HepG2 (cell line): ENCODE results near the gene LENEP. TPM values are rescaled to one million over a fixed set of nuclear protein-coding genes. Genes with fewer than 3 reads are reported as not detected.

Source experiments
- NR2F6 ChIP-seq, 2 experiments: IDR thresholded peaks; 2 replicates each; pipeline ENCODE4 v1.6.1; 2016; ENCODE audit warnings: antibody characterized with exemption in 1 of 2, mild to moderate bottlenecking in 1 of 2
- polyA plus RNA-seq, 8 experiments: library from polyadenylated mRNA; depleted of rRNA in 3 of 8; stranded (reverse) in 7 of 8; unstranded in 1 of 8; fragments of >200 nt; fragmentation: Illumina TruSeq in 4 of 8; extraction: Trizol in 4 of 8; gene quantifications; 2 replicates each; pipeline versions ENCODE4 v1.2.1 to v1.2.3, GENCODE V29; 2011 to 2016; ENCODE audit warnings: low read depth in 4 of 8, missing spikeins in 1 of 8, mixed read lengths in 1 of 8; ENCODE audit not compliant: insufficient read depth in 1 of 8
- total RNA-seq, 5 experiments: library from RNA; depleted of rRNA; stranded (reverse); fragments of >200 nt; fragmentation: Illumina TruSeq; extraction: Trizol; gene quantifications; 2 replicates each; pipeline ENCODE4 v1.2.3, GENCODE V29; 2016; ENCODE audit warnings: low read depth in 1 of 5
- TF ChIP-seq, protein P1 (sequence below): IDR thresholded peaks from 2 replicates; pipeline ENCODE4 v1.4.0; 2020; ENCODE audit warnings: mild to moderate bottlenecking, missing genetic modification reagents
- TF ChIP-seq, protein P2 (sequence below): sonication (generic); formaldehyde crosslinking; IDR thresholded peaks from 2 replicates; pipeline ENCODE4 v1.4.0; 2020; ENCODE audit warnings: mild to moderate bottlenecking, missing genetic modification reagents
- TF ChIP-seq, protein P3 (sequence below): sonication (generic); formaldehyde crosslinking; IDR thresholded peaks from 2 replicates; pipeline ENCODE4 v1.5.0; 2020; ENCODE audit warnings: mild to moderate bottlenecking, missing genetic modification reagents, borderline replicate concordance
- TF ChIP-seq, protein P4 (sequence below): sonication (generic); formaldehyde crosslinking; IDR thresholded peaks from 2 replicates; pipeline ENCODE4 v1.9.0; 2022; ENCODE audit warnings: low read depth, missing genetic modification reagents

Gene LENEP
- total and polyA plus RNA-seq, 2 of the 13 experiments (the other 11 are each of a cell fraction or from before 2014, with no cell fraction given), result 0.29 TPM; not detected in 1

DNA sequence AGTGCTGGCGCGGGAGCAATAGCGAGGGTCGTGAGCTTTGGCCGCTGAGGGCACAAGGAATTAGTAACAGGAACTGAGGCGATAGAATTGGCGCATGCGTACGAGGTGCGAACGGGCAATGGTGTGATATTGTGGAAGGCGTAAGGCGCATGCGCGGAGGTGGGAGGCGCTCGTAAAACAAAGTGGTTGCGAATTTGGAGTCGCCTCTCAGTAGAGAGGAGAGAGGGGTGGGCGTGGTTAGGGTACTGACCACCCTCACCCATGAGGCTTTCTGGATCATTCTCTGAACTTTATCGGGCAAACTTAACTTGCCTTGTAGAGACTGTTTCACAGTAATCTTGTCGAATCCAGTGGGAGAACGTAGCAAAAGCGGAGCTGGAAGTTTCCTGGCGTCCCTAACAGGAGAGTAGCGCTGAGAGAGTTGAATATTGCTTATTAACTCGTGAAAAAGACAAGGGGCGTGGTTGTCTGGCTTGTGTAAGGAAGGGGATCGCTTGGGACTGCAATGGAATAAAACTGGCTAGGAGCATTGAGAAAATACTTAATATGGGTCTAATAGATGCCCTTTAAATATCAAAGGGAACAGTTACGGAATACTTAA is 18.5 kb upstream of the LENEP start (continued):
- TF ChIP-seq, protein P1, sequence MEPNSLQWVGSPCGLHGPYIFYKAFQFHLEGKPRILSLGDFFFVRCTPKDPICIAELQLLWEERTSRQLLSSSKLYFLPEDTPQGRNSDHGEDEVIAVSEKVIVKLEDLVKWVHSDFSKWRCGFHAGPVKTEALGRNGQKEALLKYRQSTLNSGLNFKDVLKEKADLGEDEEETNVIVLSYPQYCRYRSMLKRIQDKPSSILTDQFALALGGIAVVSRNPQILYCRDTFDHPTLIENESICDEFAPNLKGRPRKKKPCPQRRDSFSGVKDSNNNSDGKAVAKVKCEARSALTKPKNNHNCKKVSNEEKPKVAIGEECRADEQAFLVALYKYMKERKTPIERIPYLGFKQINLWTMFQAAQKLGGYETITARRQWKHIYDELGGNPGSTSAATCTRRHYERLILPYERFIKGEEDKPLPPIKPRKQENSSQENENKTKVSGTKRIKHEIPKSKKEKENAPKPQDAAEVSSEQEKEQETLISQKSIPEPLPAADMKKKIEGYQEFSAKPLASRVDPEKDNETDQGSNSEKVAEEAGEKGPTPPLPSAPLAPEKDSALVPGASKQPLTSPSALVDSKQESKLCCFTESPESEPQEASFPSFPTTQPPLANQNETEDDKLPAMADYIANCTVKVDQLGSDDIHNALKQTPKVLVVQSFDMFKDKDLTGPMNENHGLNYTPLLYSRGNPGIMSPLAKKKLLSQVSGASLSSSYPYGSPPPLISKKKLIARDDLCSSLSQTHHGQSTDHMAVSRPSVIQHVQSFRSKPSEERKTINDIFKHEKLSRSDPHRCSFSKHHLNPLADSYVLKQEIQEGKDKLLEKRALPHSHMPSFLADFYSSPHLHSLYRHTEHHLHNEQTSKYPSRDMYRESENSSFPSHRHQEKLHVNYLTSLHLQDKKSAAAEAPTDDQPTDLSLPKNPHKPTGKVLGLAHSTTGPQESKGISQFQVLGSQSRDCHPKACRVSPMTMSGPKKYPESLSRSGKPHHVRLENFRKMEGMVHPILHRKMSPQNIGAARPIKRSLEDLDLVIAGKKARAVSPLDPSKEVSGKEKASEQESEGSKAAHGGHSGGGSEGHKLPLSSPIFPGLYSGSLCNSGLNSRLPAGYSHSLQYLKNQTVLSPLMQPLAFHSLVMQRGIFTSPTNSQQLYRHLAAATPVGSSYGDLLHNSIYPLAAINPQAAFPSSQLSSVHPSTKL (CRISPR knock-in tag), result peak; percentile 35
- TF ChIP-seq NR2F6 (IDR thresholded peaks at IDR 0.05) (no peak), NR2F6 (CRISPR knock-in tag; IDR thresholded peaks at IDR 0.05) (no peak)
- TF ChIP-seq, protein P2, sequence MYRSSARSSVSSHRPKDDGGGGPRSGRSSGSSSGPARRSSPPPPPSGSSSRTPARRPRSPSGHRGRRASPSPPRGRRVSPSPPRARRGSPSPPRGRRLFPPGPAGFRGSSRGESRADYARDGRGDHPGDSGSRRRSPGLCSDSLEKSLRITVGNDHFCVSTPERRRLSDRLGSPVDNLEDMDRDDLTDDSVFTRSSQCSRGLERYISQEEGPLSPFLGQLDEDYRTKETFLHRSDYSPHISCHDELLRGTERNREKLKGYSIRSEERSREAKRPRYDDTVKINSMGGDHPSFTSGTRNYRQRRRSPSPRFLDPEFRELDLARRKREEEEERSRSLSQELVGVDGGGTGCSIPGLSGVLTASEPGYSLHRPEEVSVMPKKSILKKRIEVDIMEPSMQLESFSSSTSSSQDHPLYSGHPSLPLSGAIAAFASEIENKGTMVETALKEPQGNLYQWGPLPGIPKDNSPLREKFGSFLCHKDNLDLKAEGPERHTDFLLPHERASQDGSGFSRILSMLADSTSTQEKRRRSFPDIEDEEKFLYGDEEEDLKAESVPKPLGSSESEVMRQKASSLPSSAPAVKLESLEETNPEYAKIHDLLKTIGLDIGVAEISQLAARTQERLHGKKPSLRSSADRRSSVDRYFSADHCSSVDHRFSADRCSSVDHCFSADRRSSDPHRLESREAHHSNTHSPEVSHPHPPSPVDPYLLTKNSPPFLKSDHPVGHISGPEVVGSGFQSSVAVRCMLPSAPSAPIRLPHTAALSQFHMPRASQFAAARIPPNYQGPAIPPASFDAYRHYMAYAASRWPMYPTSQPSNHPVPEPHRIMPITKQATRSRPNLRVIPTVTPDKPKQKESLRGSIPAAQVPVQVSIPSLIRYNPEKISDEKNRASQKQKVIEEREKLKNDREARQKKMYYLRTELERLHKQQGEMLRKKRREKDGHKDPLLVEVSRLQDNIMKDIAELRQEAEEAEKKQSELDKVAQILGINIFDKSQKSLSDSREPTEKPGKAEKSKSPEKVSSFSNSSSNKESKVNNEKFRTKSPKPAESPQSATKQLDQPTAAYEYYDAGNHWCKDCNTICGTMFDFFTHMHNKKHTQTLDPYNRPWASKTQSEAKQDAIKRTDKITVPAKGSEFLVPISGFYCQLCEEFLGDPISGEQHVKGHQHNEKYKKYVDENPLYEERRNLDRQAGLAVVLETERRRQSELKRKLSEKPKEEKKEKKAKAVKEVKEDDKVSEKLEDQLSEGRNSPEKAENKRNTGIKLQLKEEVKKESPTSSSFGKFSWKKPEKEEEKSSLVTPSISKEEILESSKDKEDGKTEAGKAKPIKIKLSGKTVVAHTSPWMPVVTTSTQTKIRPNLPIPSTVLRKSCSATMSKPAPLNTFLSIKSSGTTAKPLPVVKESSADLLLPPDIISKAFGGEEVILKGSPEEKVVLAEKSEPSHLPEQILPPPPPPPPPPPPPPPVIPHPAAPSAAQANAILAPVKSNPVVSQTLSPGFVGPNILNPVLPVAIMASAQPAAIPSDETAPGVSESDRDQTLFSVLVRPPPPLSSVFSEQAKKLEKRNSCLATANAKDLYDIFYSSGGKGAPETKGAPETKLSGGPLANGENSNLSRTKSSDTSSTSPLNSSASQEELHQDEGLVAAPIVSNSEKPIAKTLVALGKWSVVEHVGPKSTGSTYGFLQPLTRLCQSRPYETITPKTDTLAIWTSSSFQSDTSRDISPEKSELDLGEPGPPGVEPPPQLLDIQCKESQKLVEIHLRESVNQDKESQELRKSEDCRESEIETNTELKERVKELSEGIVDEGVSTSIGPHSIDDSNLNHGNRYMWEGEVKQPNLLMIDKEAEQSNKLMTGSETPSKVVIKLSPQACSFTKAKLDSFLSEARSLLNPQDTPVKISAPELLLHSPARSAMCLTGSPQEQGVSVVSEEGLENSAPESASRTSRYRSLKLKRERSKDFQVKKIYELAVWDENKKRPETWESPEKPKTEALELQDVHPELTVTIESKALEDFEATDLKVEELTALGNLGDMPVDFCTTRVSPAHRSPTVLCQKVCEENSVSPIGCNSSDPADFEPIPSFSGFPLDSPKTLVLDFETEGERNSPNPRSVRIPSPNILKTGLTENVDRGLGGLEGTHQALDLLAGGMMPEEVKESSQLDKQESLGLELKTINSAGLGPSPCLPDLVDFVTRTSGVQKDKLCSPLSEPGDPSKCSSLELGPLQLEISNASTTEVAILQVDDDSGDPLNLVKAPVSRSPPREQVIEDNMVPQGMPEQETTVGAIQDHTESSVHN (CRISPR knock-in tag), result no peak
- TF ChIP-seq, protein P3, sequence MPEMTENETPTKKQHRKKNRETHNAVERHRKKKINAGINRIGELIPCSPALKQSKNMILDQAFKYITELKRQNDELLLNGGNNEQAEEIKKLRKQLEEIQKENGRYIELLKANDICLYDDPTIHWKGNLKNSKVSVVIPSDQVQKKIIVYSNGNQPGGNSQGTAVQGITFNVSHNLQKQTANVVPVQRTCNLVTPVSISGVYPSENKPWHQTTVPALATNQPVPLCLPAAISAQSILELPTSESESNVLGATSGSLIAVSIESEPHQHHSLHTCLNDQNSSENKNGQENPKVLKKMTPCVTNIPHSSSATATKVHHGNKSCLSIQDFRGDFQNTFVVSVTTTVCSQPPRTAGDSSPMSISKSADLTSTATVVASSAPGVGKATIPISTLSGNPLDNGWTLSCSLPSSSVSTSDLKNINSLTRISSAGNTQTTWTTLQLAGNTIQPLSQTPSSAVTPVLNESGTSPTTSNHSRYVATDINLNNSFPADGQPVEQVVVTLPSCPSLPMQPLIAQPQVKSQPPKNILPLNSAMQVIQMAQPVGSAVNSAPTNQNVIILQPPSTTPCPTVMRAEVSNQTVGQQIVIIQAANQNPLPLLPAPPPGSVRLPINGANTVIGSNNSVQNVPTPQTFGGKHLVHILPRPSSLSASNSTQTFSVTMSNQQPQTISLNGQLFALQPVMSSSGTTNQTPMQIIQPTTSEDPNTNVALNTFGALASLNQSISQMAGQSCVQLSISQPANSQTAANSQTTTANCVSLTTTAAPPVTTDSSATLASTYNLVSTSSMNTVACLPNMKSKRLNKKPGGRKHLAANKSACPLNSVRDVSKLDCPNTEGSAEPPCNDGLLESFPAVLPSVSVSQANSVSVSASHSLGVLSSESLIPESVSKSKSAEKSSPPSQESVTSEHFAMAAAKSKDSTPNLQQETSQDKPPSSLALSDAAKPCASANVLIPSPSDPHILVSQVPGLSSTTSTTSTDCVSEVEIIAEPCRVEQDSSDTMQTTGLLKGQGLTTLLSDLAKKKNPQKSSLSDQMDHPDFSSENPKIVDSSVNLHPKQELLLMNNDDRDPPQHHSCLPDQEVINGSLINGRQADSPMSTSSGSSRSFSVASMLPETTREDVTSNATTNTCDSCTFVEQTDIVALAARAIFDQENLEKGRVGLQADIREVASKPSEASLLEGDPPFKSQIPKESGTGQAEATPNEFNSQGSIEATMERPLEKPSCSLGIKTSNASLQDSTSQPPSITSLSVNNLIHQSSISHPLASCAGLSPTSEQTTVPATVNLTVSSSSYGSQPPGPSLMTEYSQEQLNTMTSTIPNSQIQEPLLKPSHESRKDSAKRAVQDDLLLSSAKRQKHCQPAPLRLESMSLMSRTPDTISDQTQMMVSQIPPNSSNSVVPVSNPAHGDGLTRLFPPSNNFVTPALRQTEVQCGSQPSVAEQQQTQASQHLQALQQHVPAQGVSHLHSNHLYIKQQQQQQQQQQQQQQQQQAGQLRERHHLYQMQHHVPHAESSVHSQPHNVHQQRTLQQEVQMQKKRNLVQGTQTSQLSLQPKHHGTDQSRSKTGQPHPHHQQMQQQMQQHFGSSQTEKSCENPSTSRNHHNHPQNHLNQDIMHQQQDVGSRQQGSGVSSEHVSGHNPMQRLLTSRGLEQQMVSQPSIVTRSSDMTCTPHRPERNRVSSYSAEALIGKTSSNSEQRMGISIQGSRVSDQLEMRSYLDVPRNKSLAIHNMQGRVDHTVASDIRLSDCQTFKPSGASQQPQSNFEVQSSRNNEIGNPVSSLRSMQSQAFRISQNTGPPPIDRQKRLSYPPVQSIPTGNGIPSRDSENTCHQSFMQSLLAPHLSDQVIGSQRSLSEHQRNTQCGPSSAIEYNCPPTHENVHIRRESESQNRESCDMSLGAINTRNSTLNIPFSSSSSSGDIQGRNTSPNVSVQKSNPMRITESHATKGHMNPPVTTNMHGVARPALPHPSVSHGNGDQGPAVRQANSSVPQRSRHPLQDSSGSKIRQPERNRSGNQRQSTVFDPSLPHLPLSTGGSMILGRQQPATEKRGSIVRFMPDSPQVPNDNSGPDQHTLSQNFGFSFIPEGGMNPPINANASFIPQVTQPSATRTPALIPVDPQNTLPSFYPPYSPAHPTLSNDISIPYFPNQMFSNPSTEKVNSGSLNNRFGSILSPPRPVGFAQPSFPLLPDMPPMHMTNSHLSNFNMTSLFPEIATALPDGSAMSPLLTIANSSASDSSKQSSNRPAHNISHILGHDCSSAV (CRISPR knock-in tag), result no peak
- TF ChIP-seq, protein P4, sequence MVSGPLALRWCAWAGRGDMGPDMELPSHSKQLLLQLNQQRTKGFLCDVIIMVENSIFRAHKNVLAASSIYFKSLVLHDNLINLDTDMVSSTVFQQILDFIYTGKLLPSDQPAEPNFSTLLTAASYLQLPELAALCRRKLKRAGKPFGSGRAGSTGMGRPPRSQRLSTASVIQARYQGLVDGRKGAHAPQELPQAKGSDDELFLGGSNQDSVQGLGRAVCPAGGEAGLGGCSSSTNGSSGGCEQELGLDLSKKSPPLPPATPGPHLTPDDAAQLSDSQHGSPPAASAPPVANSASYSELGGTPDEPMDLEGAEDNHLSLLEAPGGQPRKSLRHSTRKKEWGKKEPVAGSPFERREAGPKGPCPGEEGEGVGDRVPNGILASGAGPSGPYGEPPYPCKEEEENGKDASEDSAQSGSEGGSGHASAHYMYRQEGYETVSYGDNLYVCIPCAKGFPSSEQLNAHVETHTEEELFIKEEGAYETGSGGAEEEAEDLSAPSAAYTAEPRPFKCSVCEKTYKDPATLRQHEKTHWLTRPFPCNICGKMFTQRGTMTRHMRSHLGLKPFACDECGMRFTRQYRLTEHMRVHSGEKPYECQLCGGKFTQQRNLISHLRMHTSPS (CRISPR knock-in tag), result no peak
